Adrenal gland (tissue), 12 donors: ENCODE data around the gene THBS4. TPM values are rescaled to one million over a fixed set of nuclear protein-coding genes. Genes with fewer than 3 reads are reported as not detected.

ENCODE experiments used
- DNase-seq, 7 donors: peaks; one replicate each; pipeline ENCODE4 v3.0.0-alpha.2; 2019 to 2020
- H3K27ac ChIP-seq, 5 donors: fragments of 200-600 bp; sonication (generic) in 4 of 5; 1 replicate in 3 of 5; 2 replicates in 2 of 5; pipeline versions ENCODE4 v1.5.1 to v1.8.0; 2016 to 2020; ENCODE audit warnings: mild to moderate bottlenecking in 1 of 5
- H3K27me3 ChIP-seq: fragments of 200-600 bp; 2 replicates; pipeline ENCODE4 v1.8.0; 2021
- H3K36me3 ChIP-seq, 2 donors: fragments of 200-600 bp; replicated peaks in 1 of 2; 1 replicate in 1 of 2; 2 replicates in 1 of 2; pipeline versions ENCODE4 v1.5.1 to v1.8.0; 2018 to 2022
- H3K4me1 ChIP-seq, 2 donors: fragments of 200-600 bp; replicated peaks in 1 of 2; 1 replicate in 1 of 2; 2 replicates in 1 of 2; pipeline versions ENCODE4 v1.5.1 to v1.8.0; 2018 to 2021
- H3K4me3 ChIP-seq, 4 donors: fragments of 200-600 bp; sonication (generic) in 3 of 4; one replicate each; pipeline ENCODE4 v1.5.1; 2016 to 2018
- H3K9me3 ChIP-seq, 3 donors: fragments of 200-600 bp; sonication (generic) in 1 of 3; replicated peaks in 1 of 3; 1 replicate in 2 of 3; 2 replicates in 1 of 3; pipeline versions ENCODE4 v1.5.1 to v1.8.0; 2016 to 2021
- POLR2A ChIP-seq, 2 donors: fragments of 450-650 bp; IDR thresholded peaks; one replicate each; pipeline ENCODE4 v1.6.1; 2017; ENCODE audit warnings: antibody characterized with exemption in 2 of 2, mild to moderate bottlenecking in 2 of 2, moderate library complexity in 1 of 2
- WGBS, 4 donors: extraction: QIAGEN DNeasy Blood & Tissue Kit in 2 of 4; methylation state at CpG; one replicate each; pipeline versions ENCODE4 v1.1.5 to v1.1.7; 2013 to 2017; 5-methylcytosine and 5-hydroxymethylcytosine counted together
- intact Hi-C, 2 donors: fragments of 100-400 bp; cut with DNase I; formaldehyde crosslinking; loops; one replicate each; pipeline versions ENCODE4 v1.14.1 to v1.15.0; 2022 to 2023
- polyA plus RNA-seq, 3 donors: library from polyadenylated mRNA; stranded (reverse); fragments of 200-250 nt in 2 of 3; fragments of 350-450 nt in 1 of 3; fragmentation: Illumina TruSeq in 1 of 3; extraction: RNeasy Lipid Tissue Mini Kit (QIAGEN cat#74804) in 1 of 3; gene quantifications; one replicate each; pipeline ENCODE4 v1.2.3, GENCODE V29; 2013 to 2014
- total RNA-seq, 9 donors: library from RNA; depleted of rRNA in 4 of 9; stranded (reverse); fragments of >200 nt in 4 of 9; fragments of 120-200 nt in 1 of 9; fragmentation: NEBNext Ultra II Directional in 1 of 9; extraction: Animal tissue kit (Norgen Biotek cat#: 25700) in 1 of 9; gene quantifications; one replicate each; pipeline versions ENCODE4 v1.1.0 to v1.2.4, GENCODE V29; 2013 to 2023
- TF ChIP-seq, protein P1 (sequence below), 6 experiments: fragments of 450-650 bp in 4 of 6; fragments of 200-600 bp in 2 of 6; sonication (generic) in 1 of 6; IDR thresholded peaks; 1 replicate in 5 of 6; 2 replicates in 1 of 6; pipeline versions ENCODE4 v1.5.1 to v1.8.0; 2016 to 2021; ENCODE audit warnings: antibody characterized with exemption in 6 of 6, mild to moderate bottlenecking in 2 of 6, moderate library complexity in 1 of 6
- donor health status: healthy with polysubstance abuse.
- donor health status: Bipolar disorder and iron deficiency.
- donor health status: DM: yes; HTN: yes; CAD: no.
- donor health status: DM: no; HTN: no; CAD: no.
- donor health status: DM: no; HTN: no; CAD: no.
- donor health status: DM: yes; HTN: yes; CAD: no.

THBS4 gene
- total and polyA plus RNA-seq, 12 donors: 0.36 to 9.3 (median 2.1) TPM

DNA sequence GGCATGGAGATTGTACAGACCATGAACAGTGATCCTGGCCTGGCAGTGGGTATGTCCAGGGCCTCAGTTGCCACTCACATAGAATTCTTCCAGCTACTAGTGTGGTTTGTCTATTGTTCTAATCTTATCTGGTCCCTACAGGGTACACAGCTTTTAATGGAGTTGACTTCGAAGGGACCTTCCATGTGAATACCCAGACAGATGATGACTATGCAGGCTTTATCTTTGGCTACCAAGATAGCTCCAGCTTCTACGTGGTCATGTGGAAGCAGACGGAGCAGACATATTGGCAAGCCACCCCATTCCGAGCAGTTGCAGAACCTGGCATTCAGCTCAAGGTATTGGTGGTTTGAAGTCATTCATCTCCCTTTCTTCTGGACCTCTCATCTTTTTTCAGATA, 43.8 kb downstream of the THBS4 start:
- Histone ChIP-seq H3K4me3 (no peak overlapping the region), H3K36me3 (no peaks in the 10 kb centered on the region), H3K27ac (no peak overlapping the region), H3K27me3 (no peaks in the 10 kb centered on the region), H3K9me3 (no peaks in the 10 kb centered on the region), H3K4me1 (peaks cover 0 to 9% of the 10 kb centered on the region in 2 donors)
- intact Hi-C loops: loop anchor here in 1 of 2 donors (5.0 kb wide), 1 partner anchor 157 kb away; no protein-coding TSS in a partner anchor
- DNase-seq: peak in 1 of 7 donors; percentile 24
- TF ChIP-seq, protein P1, sequence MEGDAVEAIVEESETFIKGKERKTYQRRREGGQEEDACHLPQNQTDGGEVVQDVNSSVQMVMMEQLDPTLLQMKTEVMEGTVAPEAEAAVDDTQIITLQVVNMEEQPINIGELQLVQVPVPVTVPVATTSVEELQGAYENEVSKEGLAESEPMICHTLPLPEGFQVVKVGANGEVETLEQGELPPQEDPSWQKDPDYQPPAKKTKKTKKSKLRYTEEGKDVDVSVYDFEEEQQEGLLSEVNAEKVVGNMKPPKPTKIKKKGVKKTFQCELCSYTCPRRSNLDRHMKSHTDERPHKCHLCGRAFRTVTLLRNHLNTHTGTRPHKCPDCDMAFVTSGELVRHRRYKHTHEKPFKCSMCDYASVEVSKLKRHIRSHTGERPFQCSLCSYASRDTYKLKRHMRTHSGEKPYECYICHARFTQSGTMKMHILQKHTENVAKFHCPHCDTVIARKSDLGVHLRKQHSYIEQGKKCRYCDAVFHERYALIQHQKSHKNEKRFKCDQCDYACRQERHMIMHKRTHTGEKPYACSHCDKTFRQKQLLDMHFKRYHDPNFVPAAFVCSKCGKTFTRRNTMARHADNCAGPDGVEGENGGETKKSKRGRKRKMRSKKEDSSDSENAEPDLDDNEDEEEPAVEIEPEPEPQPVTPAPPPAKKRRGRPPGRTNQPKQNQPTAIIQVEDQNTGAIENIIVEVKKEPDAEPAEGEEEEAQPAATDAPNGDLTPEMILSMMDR (IDR thresholded peaks at IDR 0.05): no peak
- TF ChIP-seq POLR2A (IDR thresholded peaks at IDR 0.05): no peak
- whole genome bisulfite sequencing, 4 donors: 90 to 96% (median 95%) methylated on average over 4 of the region's 4 CpGs

DNA sequence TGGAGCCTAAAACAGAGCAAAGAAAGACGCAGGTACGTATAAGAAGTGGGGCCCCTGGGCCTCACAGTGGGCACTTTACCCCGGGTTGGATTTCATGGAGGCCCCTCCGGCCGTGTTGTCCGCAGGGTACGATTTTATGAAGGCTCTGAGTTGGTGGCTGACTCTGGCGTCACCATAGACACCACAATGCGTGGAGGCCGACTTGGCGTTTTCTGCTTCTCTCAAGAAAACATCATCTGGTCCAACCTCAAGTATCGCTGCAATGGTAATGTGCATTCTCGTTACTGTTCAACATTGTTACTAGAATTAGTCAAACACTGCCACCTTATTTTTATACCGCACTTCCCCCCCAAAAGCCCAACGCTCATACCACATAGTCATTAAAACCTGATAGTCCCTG, 47.1 kb downstream of the THBS4 start:
- no peak overlapping the region for H3K27ac ChIP-seq
- no peaks in the 10 kb centered on the region for H3K36me3 ChIP-seq
- peaks cover 0 to 9% of the 10 kb centered on the region in 2 donors for H3K4me1 ChIP-seq
- WGBS, 4 donors: 90 to 92% (median 91%) methylated on average over 15 of the region's 15 CpGs
- peak in 1 of 7 donors; percentile 43 for DNase-seq
- TF ChIP-seq, protein P1 (IDR thresholded peaks at IDR 0.05): no peak
- no peak for TF ChIP-seq POLR2A (IDR thresholded peaks at IDR 0.05)
- intact Hi-C loops: no loop called here
- H3K9me3 ChIP-seq: no peaks in the 10 kb centered on the region
- no peak overlapping the region for H3K4me3 ChIP-seq
- H3K27me3 ChIP-seq: no peaks in the 10 kb centered on the region

DNA sequence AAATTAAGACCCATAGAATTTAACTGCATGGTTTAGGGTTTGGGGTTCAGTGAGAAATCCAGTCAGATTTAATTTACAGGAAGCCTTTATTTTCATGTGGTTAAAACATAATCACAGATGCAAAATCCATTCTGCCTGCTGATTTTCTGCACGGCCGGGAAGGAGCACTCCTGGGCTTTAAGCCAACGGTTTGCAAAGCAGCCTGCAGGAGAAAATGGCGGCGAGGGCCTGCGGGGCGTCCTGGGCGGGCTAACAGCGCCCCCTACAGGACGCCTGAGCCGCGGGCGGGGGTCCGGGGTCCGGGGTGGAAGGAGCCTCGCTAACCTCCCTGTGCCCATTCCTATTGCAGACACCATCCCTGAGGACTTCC, 47.6 kb downstream of the THBS4 start:
- intact Hi-C loops: no loop called here
- TF ChIP-seq, protein P1 (IDR thresholded peaks at IDR 0.05): peak; percentile 78 to 95 (median 88)
- TF ChIP-seq POLR2A (IDR thresholded peaks at IDR 0.05): no peak
- Histone ChIP-seq H3K27me3 (no peaks in the 10 kb centered on the region), H3K27ac (peak overlapping the region in 3 of 5 donors; percentile 45 to 70 (median 63)), H3K9me3 (no peaks in the 10 kb centered on the region), H3K36me3 (no peaks in the 10 kb centered on the region), H3K4me1 (peaks cover 0 to 9% of the 10 kb centered on the region in 2 donors), H3K4me3 (peak overlapping the region in 1 of 4 donors; percentile 44)
- DNase-seq: peak; percentile 81 to 89 (median 85)
- 0 to 5% (median 2%) methylated on average over 9 to 16 of the region's 16 CpGs for WGBS, 4 donors

DNA sequence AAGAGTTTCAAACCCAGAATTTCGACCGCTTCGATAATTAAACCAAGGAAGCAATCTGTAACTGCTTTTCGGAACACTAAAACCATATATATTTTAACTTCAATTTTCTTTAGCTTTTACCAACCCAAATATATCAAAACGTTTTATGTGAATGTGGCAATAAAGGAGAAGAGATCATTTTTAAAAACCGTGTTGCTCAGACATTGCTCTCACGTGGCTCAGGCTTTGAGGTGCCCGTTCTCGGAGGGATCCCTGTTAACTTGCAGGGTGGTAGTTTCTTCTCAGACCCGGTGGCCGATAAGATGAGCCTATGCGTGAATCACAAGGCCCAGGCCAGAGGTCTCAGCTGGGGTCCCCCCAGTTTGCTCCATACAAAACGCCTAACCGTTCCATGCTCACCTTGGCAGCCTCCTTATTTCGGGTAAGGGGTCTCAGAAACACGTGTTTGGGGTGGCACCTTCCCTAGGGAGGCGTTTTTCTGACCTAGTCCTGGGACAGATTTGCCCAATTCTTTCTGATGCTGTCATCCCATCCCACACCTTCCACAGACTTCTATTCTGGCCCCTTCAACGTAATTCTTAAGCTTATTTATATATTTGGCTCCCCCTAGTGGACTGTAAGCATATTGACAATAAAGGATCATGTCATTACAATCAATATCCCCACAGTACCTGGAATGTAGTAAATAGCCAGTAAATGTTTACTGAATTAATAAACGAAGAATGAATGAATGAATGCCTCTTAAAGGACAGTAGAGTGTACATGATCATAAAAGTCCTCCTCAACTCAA, 48.1 kb downstream of the THBS4 start:
- intact Hi-C loops: no loop called here
- TF ChIP-seq, protein P1 (IDR thresholded peaks at IDR 0.05): peak; percentile 67 to 81 (median 78)
- no peak for TF ChIP-seq POLR2A (IDR thresholded peaks at IDR 0.05)
- H3K9me3 ChIP-seq: no peaks in the 10 kb centered on the region
- peak; percentile 26 to 57 (median 43) for DNase-seq
- H3K27ac ChIP-seq: peak overlapping the region in 3 of 5 donors; percentile 45 to 70 (median 63)
- no peaks in the 10 kb centered on the region for H3K36me3 ChIP-seq
- no peaks in the 10 kb centered on the region for H3K27me3 ChIP-seq
- H3K4me1 ChIP-seq: peaks cover 0 to 9% of the 10 kb centered on the region in 2 donors
- peak overlapping the region in 1 of 4 donors; percentile 44 for H3K4me3 ChIP-seq
- WGBS, 4 donors: 16 to 23% (median 19%) methylated on average over 19 of the region's 19 CpGs
